Erythroblast (primary cell): ENCODE results near the gene KRT79.

Source experiments
- DNase-seq, 2 experiments: peaks; one replicate each; lab custom pipeline; 2025; lab: John Stamatoyannopoulos, UW
- GATA1 ChIP-seq: IDR thresholded peaks from 2 replicates; pipeline ENCODE4 v1.6.1; 2011; ENCODE audit warnings: low read depth, mild to moderate bottlenecking, control low read depth, low read length, moderate library complexity
- POLR2A ChIP-seq: IDR thresholded peaks from 2 replicates; pipeline ENCODE4 v1.6.1; 2011; ENCODE audit warnings: mild to moderate bottlenecking, low read length

KRT79 gene

DNA sequence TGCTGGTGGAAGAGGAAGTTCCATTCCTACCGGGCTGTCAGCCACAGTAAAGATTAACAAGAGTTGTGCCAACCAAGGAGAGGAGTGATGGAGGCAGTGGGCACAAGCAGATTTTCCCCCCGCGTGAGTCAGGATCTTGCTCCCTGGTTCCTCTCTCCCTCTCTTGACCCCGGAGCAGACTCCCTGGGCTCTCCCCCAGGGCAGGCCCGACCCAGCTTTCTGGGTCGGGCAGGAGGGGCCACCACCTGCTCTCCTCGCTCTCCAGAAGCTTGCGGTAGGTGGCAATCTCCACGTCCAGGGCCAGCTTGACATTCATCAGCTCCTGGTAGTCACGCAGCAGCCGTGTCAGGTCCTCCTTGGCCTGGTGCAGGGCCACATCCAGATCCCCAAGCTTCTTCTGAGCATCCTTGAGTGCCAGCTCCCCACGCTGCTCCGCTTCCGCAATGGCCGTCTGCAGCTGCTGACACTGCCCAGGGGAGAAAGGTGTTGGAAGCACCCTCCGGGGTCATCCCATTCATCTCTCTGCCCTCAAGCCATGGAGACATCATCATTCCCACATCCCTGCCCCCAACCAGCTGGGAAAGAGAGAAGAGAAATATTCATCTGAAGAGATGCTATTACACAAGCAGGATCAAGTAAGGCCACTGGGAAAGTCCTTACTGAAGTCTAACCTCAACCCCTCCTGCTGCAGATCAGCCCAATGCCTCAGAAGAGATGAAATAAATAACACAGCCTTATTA lies 11.2 kb downstream of the KRT79 start:
- DNase-seq = no peak
- TF ChIP-seq GATA1 (no peak), POLR2A (no peak)

DNA sequence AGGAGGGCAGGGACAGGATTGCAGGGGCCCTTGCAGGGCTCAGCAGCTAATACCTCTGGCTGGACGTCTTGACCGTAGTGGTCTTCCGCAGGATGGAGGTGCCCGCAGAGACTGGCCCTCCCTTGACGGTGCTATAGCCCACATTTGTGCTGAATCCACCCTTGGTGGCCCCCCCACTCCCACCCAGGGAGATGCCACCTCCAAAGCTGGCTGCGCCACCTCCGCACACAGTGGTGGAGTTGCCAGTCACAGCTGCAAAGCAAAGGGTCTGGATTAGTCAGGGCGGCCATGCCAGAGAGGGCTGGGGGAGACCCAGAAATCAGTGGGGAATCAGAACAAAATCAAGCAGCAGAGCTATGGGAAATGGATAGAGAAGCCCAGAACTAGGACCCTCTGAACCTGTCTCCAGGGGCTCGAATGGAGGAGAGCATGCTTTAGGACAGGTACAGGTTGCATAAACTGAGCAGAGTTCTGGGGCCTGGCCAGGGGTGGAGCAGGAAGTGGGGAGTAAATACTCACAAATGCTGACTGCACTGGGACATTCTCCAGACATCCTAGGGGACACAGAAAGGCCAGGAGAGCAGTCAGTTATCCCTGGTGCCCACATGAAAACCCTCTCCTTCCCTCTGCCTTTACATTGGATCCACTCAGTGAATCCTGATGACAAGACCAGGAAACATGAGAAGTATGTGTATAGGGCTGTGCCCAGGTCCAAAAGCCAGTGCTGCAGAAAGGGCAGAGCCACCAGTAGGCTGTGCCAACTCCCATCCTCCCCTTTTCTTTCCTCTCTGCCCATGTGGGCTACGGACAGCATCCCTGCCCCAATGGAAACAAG lies 12.1 kb downstream of the KRT79 start:
- TF ChIP-seq GATA1 (no peak), POLR2A (no peak)
- no peak for DNase-seq

DNA sequence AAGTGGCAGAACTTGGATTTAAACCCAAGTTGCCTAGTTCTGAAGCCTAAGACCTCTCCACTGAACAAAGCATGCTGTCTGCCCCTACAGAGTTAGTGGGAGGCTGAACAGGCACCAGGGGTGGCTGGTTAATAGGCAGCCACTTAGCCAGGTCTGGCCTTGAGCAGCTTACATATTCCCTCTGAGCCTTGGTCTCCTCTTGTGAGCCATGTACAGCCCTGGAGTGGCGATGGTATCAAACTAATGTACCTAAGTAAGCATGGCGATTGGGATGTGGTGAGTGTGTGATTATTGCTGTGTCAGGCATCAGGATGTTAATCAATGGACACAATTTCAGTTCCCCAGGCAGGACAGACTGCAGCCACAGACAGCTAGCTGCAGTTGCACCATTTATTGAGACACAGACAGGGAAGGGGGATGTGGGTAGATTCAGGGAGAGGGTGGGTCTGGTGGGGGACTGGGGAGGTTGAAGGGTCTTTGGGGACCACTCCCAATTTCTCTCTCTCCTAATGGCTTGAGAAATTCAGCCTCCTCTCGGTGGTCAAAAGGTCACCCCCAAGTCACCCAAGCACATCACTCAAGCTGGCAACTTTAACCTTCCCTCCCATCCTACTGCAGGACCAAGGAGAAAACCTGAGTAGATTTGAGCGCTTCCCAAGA lies 12.9 kb downstream of the KRT79 start:
- no peak for DNase-seq
- TF ChIP-seq GATA1 (no peak), POLR2A (no peak)

DNA sequence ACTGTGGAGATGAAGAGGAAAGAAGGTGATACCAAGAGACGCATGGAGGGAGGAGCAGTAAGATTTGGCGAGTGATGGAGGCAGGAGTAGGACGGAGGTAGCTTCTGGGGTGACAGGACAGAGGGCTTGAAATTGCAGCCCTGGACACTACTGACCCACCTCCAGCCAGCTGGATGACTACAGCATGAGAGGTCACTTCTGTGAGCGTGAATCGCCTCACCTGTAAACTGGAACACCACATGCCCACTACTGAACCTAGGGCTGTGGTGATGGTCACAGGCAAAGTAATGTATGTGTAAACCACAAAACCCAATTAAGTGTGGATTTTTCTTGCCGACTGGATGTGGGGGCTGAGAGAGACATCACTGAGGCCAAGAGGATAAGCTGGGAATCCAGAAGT lies 13.6 kb downstream of the KRT79 start:
- TF ChIP-seq GATA1 = no peak
- TF ChIP-seq POLR2A = no peak
- DNase-seq = no peak

DNA sequence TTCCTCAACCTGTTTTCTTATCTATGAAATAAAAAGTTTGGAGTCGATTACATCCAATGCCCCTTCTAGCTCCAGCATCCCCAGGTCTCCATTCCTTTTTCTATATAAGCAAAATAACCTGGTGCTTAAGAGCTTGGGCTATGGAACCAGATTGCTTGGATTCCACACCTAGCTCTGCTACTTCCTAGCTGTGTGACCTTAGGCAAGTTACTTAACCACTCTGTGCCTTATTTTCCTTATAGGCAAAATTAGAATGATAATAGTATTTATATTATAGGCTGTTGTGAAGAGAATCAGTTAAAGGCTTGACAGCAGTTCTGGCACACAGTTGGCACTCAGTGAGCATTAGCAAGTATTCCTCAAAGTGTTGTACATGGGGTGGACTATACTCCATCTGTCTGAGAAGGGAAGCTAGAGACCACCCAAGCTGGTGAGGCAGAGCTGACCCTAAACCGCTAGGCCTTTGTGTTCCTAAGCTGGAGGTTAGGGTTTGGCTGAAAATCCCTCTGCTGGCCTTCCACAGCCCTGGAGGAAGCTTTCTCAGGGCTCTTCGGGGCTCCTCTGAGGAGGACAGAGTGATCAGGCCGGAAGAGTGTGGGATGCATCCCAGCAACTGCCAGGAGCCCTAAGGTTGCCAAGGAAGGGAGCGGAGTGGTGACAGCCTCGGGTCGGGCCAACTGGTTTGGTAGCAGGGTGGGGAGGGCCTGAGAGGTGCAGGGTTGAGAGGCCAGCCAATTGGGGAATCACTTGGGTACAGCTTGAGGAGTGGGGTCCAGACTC lies 14.2 kb downstream of the KRT79 start:
- TF ChIP-seq GATA1 = no peak
- TF ChIP-seq POLR2A = no peak
- DNase-seq = no peak

DNA sequence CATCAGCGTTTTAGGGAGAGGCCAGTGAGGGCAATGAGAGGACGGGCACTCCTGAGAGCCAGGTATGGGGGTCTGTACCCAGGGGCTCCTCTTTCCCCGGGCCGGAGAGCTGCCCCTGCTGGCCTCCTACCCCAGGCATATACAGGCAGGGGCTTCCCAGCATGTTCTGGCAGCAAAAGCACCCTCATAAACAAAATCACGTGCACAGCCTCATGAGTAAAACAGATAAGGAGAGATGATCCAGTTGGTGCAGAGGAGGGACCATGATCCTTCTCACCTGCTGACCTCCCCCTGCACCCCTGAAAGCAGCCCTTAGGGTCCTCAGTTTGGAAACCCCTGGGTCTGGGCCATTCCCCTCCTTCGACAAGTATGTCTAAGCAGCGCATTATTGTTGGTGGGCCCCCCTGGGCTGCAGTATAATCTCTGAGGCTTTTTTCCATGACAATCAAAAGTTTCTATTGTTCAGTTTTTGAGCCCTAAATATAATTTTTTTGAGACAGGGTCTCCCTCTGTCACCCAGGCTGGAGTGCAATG lies 15.2 kb downstream of the KRT79 start:
- DNase-seq = no peak
- TF ChIP-seq GATA1 (no peak), POLR2A (no peak)

DNA sequence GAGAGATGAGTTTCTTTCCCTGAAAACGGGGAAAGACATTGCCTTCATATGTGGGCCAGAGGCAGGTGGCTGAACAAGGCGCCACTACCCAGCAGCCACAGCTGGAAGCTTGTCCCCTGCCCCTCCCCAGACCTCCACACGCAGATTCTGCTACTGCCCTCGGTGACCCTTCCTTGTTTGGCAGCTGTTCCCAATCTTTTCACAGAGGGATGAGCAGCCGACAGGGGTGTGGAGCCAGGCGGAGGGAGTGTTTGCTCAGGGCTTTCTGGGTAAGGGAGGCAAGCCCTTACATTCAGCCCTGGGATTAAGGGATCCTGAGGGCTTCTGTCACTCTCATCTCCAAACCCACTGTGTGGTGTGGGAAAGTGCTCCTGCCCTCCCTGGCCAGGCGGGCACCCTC lies 15.7 kb downstream of the KRT79 start:
- no peak for TF ChIP-seq GATA1
- no peak for TF ChIP-seq POLR2A
- DNase-seq = no peak

DNA sequence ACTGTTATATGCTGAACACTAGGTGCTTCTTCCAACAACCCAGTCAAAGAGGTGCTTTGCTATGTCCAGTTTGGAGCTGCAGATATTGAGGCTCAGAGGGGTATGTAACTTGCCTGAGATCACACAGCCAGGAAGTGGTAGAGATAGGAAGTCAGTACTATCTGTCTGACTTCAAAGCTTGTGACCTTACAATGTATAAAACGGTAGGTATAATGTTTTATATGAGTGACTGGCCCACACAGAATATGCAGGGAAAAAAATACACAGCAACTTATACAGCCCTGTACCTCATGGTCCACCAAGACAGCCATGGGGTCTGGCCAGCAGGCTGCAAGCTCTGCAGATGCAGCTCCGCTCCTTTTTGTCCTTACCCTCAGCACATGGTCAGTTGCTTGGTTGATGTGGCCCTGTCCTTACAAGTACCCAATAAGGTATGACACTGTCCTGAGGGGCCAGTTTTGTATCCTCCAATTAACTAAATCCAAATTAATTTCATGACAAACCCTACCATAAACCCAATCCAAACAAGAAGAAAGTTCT lies 16.3 kb downstream of the KRT79 start:
- TF ChIP-seq POLR2A = no peak
- no peak for TF ChIP-seq GATA1
- DNase-seq = no peak

DNA sequence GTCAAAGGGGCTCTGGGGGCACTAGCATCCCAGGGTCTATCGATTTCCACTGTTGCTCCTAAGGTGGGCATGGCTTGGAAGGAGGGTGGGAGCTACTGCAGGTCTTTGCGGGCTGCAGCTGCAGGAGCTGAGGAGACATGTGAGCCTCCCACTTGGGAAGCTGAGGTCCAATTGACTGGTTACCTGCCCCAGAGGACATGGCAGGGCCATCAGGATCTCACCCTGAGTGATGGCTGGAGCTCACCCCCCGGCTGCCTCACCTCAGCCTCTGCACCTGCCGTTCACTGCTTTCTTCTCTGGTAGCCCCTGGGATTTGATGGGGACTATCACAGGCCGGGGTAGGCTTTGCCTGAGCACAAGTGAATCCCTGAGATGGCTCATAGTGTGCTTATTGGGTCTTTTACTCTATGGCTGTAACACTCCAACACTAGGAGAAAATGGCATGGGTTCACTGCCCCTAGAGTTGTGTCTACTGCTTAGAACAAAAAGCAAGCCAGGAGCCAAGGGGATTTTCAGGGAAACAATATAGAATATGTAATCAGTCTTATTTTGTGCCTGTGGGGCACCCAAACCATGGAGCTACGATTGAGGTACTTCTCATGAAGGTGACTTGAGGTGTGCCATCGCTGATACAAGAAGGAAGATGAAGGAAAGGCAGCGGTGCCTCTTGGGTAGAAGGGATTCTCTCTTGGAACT lies 17.0 kb downstream of the KRT79 start:
- no peak for TF ChIP-seq GATA1
- no peak for TF ChIP-seq POLR2A
- no peak for DNase-seq

DNA sequence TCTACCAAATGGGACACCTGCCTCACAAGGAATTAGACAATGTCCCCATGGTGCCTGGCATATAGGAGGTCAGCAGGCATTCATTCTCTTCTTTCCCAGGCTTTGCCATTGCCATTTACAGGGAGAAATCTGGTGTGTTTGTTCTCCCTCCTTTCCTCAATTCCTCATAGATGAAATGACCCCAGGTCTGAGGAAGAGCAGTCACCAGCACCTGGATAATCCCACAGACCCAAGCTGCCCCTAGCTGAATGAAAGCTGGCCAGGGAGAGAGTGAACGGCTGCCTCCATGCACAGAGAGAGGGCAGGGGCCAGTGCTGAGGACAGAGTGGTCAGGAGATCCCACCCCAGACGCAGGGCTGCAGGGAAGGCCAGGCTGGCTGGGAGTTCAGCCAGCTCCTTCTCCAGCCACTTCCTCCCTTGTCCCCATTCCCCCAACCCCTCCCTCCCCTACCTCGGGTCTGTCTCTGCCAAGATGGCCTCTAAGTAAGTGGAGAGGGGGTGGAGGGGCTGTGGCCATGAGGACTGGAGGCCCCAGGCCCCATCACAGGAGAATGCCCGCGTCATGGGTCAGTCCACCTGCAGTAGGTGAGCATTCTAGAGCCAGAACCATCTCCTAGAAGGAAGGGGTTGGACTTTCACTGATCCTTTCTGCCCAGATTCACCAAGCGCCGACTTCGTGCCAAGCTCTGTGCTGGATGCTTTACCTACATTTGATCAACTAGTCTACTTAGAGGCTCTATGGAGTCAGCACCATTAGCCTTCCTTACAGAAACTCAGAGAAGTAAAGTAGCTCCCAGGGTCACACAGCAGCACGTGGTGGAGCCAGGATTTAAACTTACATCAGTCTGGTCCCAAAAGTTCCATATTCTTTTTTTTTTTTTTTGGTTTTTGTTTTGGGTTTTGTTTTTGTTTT lies 18.2 kb downstream of the KRT79 start:
- TF ChIP-seq GATA1 (no peak), POLR2A (no peak)
- DNase-seq = no peak

DNA sequence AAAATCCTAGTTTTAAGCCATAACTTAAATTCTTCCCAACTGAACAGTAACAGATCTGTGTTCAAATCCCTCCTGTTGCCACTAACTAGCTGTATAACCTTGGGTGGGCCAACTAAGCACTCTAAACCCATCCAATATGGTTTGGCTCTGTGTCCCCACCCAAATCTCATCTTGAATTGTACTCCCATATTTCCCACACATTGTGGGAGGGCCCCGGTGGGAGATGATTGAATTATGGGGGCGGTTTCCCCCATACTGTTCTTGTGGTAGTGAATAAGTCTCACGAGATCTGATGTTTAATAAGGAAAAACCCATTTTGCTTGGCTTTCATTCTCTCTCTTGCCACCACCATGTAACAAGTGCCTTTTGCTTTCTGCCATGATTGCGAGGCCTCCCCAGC lies 18.9 kb downstream of the KRT79 start:
- no peak for DNase-seq
- TF ChIP-seq GATA1 = no peak
- TF ChIP-seq POLR2A = no peak
